ENCODE measurements around the gene ENTREP1.
"Not testable (repeated sequence)": the region's sequence is repeated elsewhere in the genome, so short reads cannot be mapped to it uniquely, and the experiment has no call there.

Gene ENTREP1

GRCh38 chr9:69324549-69325401, at the start of gene ENTREP1:
ENTREP1 (plus strand) TSS chr9:69325215; CDS start chr9:69325310, 95 bp downstream.
- peak; percentile 50 for DNase-seq (ENCODE audit: low spot score)

GRCh38 chr9:69276775-69277174, 48.2 kb upstream of the ENTREP1 start:
- no peak for DNase-seq (ENCODE audit: low spot score)

GRCh38 chr9:69279084-69279731, 45.8 kb upstream of the ENTREP1 start:
- DNase-seq (ENCODE audit: low spot score) = no peak

GRCh38 chr9:69279733-69280132, 45.3 kb upstream of the ENTREP1 start:
- no peak for DNase-seq (ENCODE audit: low spot score)

- no peak for DNase-seq (ENCODE audit: low spot score)
These were observed 42.0 kb upstream of the ENTREP1 start for GRCh38 chr9:69283003-69283402.

GRCh38 chr9:69292078-69292477, 32.9 kb upstream of the ENTREP1 start:
- DNase-seq (ENCODE audit: low spot score) = no peak

GRCh38 chr9:69293156-69293555, 31.9 kb upstream of the ENTREP1 start:
- no peak for DNase-seq (ENCODE audit: low spot score)

GRCh38 chr9:69295872-69296552, 29.0 kb upstream of the ENTREP1 start:
- DNase-seq (ENCODE audit: low spot score) = no peak

GRCh38 chr9:69297300-69297980, 27.6 kb upstream of the ENTREP1 start:
- DNase-seq (ENCODE audit: low spot score) = no peak

- DNase-seq (ENCODE audit: low spot score) = no peak
These were observed 25.7 kb upstream of the ENTREP1 start for GRCh38 chr9:69299315-69299714.

GRCh38 chr9:69299826-69300225, 25.2 kb upstream of the ENTREP1 start:
- no peak for DNase-seq (ENCODE audit: low spot score)

GRCh38 chr9:69303331-69303730, 21.7 kb upstream of the ENTREP1 start:
- no peak for DNase-seq (ENCODE audit: low spot score)

GRCh38 chr9:69306895-69307445, 18.0 kb upstream of the ENTREP1 start:
- DNase-seq (ENCODE audit: low spot score) = not testable (repeated sequence)

- DNase-seq (ENCODE audit: low spot score) = no peak
These were observed 17.4 kb upstream of the ENTREP1 start for GRCh38 chr9:69307446-69308205.

- no peak for DNase-seq (ENCODE audit: low spot score)
These were observed 16.6 kb upstream of the ENTREP1 start for GRCh38 chr9:69308206-69308931.

GRCh38 chr9:69313175-69313574, 11.8 kb upstream of the ENTREP1 start:
- DNase-seq (ENCODE audit: low spot score) = no peak

- no peak for DNase-seq (ENCODE audit: low spot score)
These were observed 10.5 kb upstream of the ENTREP1 start for GRCh38 chr9:69314547-69314946.

- no peak for DNase-seq (ENCODE audit: low spot score)
These were observed 7.9 kb upstream of the ENTREP1 start for GRCh38 chr9:69317081-69317480.

- DNase-seq (ENCODE audit: low spot score) = no peak
These were observed 7.1 kb upstream of the ENTREP1 start for GRCh38 chr9:69317894-69318293.

- DNase-seq (ENCODE audit: low spot score) = no peak
These were observed 5.5 kb upstream of the ENTREP1 start for GRCh38 chr9:69319324-69320025.

Measured in HuH-7 (cell line).